AG08395 (cell line): ENCODE results near the gene ZNF536.
"Not testable (repeated sequence)": the region's sequence is repeated elsewhere in the genome, so short reads cannot be mapped to it uniquely, and the experiment has no call there.

ENCODE experiments used
- DNase-seq: peaks from one replicate; pipeline ENCODE4 v3.0.0; 2012; ENCODE audit warnings: mixed read lengths, low spot score

Gene ZNF536

GRCh38 chr19:30341611-30342201 lies 30.5 kb upstream of the ZNF536 start:
- peak; percentile 25 for DNase-seq

GRCh38 chr19:30342901-30343300 lies 29.3 kb upstream of the ZNF536 start:
- DNase-seq: no peak

- peak; percentile 78 for DNase-seq
Measured at GRCh38 chr19:30344446-30345425, 27.4 kb upstream of the ZNF536 start.

- no peak for DNase-seq
Measured at GRCh38 chr19:30345686-30346085, 26.5 kb upstream of the ZNF536 start.

- not testable (repeated sequence) for DNase-seq
Measured at GRCh38 chr19:30346468-30346867, 25.7 kb upstream of the ZNF536 start.

- DNase-seq: no peak
Measured at GRCh38 chr19:30349131-30349730, 23.0 kb upstream of the ZNF536 start.

GRCh38 chr19:30350692-30351663 lies 21.2 kb upstream of the ZNF536 start:
- no peak for DNase-seq

- DNase-seq: no peak
Measured at GRCh38 chr19:30351774-30352173, 20.4 kb upstream of the ZNF536 start.

- DNase-seq: no peak
Measured at GRCh38 chr19:30353394-30353945, 18.7 kb upstream of the ZNF536 start.

GRCh38 chr19:30355586-30355985 lies 16.6 kb upstream of the ZNF536 start:
- no peak for DNase-seq

GRCh38 chr19:30356951-30357579 lies 15.1 kb upstream of the ZNF536 start:
- no peak for DNase-seq

- DNase-seq: no peak
Measured at GRCh38 chr19:30357580-30357954, 14.6 kb upstream of the ZNF536 start.

GRCh38 chr19:30358319-30358718 lies 13.9 kb upstream of the ZNF536 start:
- DNase-seq: no peak

- no peak for DNase-seq
Measured at GRCh38 chr19:30358821-30359580, 13.2 kb upstream of the ZNF536 start.

- DNase-seq: no peak
Measured at GRCh38 chr19:30359936-30360335, 12.2 kb upstream of the ZNF536 start.

- peak; percentile 17 for DNase-seq
Measured at GRCh38 chr19:30360376-30361106, 11.6 kb upstream of the ZNF536 start.

- DNase-seq: no peak
Measured at GRCh38 chr19:30361107-30361447, 11.1 kb upstream of the ZNF536 start.

- no peak for DNase-seq
Measured at GRCh38 chr19:30361721-30362120, 10.5 kb upstream of the ZNF536 start.

GRCh38 chr19:30362156-30362754 lies 9.9 kb upstream of the ZNF536 start:
- peak; percentile 93 for DNase-seq
